Measurements from ENCODE around the gene FAR1.

FAR1 gene

DNA sequence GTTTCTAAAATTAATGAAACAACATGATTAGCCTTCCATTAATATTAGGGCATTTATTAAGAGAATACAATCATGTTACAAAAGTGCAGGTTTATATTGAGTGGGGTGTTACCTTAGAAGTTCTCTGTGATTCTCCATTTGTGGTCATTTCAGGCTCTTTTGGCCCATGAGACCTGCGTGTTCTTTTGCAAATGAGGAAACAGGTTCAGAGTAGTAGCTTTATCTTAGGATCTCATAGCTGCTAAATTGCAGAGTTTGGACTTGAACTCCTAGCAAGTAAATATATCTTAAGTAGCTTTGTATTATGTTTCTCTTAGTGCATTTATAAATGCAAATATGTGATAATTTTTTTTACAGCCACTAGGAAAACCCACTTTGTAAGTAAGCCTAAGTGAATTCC, 18.3 kb downstream of the FAR1 start:
- in situ Hi-C loops (cut with HindIII; ENCODE audit: low pct_ligation_motif_present, low sequenced_read_pairs) = no loop called here
- Histone ChIP-seq H3K27ac (no peak overlapping the region), H3K27me3 (replicated peaks) (no peaks in the 10 kb centered on the region), H3K36me3 (replicated peaks) (no peaks in the 10 kb centered on the region), H3K4me3 (ENCODE audit: low read depth, low read length) (no peak overlapping the region)
- no peak for DNase-seq
- TF ChIP-seq, protein P1, sequence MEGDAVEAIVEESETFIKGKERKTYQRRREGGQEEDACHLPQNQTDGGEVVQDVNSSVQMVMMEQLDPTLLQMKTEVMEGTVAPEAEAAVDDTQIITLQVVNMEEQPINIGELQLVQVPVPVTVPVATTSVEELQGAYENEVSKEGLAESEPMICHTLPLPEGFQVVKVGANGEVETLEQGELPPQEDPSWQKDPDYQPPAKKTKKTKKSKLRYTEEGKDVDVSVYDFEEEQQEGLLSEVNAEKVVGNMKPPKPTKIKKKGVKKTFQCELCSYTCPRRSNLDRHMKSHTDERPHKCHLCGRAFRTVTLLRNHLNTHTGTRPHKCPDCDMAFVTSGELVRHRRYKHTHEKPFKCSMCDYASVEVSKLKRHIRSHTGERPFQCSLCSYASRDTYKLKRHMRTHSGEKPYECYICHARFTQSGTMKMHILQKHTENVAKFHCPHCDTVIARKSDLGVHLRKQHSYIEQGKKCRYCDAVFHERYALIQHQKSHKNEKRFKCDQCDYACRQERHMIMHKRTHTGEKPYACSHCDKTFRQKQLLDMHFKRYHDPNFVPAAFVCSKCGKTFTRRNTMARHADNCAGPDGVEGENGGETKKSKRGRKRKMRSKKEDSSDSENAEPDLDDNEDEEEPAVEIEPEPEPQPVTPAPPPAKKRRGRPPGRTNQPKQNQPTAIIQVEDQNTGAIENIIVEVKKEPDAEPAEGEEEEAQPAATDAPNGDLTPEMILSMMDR (IDR thresholded peaks at IDR 0.05; ENCODE audit: low read depth, low read length, missing control alignments) = no peak

DNA sequence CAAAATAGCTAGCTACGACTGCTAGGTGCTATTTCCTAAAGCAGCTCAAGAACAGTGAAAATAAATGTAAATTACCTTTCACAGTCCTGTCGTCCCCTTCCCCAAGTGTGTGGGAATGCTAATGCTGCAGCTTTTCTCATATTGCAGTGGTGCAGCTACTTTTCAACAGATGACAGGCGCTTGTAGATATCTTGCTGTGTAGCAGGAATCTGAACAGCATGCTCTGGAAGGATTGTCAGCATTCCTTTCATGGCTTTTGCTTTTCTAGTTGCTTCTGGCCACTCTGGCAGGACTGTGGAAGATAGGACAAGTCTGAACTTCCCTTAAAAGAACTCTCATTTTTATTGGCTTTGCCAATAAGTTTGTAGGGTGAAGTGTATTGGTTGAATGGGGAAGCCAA, 18.8 kb downstream of the FAR1 start:
- TF ChIP-seq, protein P1 (IDR thresholded peaks at IDR 0.05; ENCODE audit: low read depth, low read length, missing control alignments) = no peak
- Histone ChIP-seq H3K27me3 (replicated peaks) (no peaks in the 10 kb centered on the region), H3K27ac (no peak overlapping the region), H3K36me3 (replicated peaks) (no peaks in the 10 kb centered on the region), H3K4me3 (ENCODE audit: low read depth, low read length) (no peak overlapping the region)
- in situ Hi-C loops (cut with HindIII; ENCODE audit: low pct_ligation_motif_present, low sequenced_read_pairs) = no loop called here
- no peak for DNase-seq

DNA sequence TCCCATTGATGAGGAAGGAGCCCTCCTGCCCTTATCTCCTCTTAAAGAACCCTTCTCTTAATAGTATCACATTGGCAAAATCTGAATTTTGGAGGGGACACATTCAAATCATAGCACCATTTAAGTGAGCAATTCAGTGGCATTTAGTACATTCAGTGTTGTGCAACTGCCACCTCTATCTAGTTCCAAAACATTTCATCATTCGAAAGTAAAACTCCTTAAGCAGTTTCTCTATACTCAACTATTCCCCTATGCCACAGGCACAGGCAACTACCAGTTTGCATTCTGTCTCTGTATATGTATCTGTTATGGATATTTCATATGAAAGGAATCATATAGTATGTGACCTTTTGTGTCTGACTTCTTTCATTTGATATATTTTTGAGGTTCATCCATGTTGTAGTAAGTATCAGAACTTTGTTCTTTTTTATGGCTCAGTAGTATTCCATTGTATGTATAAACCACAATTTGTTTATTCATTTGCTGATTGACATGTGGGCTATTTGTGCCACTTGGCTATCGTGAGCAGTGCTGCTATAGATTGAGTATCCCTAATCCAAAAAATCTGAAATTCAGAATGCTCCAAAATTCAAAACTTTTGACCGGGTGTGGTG, 22.9 kb downstream of the FAR1 start:
- TF ChIP-seq, protein P1 (IDR thresholded peaks at IDR 0.05; ENCODE audit: low read depth, low read length, missing control alignments) = no peak
- Histone ChIP-seq H3K27me3 (replicated peaks) (no peaks in the 10 kb centered on the region), H3K27ac (no peak overlapping the region), H3K4me3 (ENCODE audit: low read depth, low read length) (no peak overlapping the region), H3K36me3 (replicated peaks) (no peaks in the 10 kb centered on the region)
- in situ Hi-C loops (cut with HindIII; ENCODE audit: low pct_ligation_motif_present, low sequenced_read_pairs) = no loop called here
- DNase-seq = no peak

DNA sequence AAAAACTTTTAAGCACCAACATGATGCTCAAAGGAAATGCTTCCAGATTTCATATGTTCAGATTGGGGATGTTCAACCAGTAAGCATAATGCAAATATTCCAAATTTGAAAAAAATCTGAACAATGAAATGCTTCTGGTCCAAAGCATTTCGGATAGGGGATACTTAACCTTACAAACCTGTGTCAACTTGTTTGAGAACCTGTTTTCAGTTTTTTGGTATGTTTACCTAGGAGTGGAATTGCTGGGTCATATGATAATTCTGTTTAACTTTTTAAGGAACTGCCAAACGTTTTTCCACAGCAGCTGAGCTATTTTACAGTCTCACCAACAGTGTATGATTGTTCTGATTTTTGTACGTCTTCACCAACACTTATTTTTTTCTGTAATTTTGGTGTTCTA, 23.7 kb downstream of the FAR1 start:
- TF ChIP-seq, protein P1 (IDR thresholded peaks at IDR 0.05; ENCODE audit: low read depth, low read length, missing control alignments) = no peak
- in situ Hi-C loops (cut with HindIII; ENCODE audit: low pct_ligation_motif_present, low sequenced_read_pairs) = no loop called here
- H3K27ac ChIP-seq = no peak overlapping the region
- H3K4me3 ChIP-seq (ENCODE audit: low read depth, low read length) = no peak overlapping the region
- DNase-seq = no peak
- no peaks in the 10 kb centered on the region for H3K27me3 ChIP-seq (replicated peaks)
- H3K36me3 ChIP-seq (replicated peaks) = no peaks in the 10 kb centered on the region

DNA sequence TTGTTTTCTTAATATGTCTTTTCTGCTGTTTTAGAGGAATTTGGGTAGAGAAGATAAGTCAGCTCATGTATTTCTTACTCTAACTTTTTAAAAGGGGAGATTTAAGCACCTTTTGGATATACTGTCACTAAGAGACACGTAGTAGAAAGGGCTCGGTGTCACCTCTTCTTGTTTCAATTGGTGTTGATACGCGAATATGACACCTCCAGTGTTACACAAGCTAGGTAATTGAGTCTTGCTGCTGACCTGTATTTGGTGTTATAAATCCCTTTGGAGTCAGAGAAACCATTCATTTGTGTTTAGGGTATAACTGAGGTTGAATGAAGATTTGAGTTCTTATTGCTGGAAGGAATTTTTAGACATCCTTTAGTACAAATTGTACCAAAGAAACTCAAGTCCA, 25.6 kb downstream of the FAR1 start:
- in situ Hi-C loops (cut with HindIII; ENCODE audit: low pct_ligation_motif_present, low sequenced_read_pairs) = no loop called here
- Histone ChIP-seq H3K4me3 (ENCODE audit: low read depth, low read length) (no peak overlapping the region), H3K27me3 (replicated peaks) (no peaks in the 10 kb centered on the region), H3K27ac (no peak overlapping the region), H3K36me3 (replicated peaks) (no peaks in the 10 kb centered on the region)
- DNase-seq = no peak
- TF ChIP-seq, protein P1 (IDR thresholded peaks at IDR 0.05; ENCODE audit: low read depth, low read length, missing control alignments) = no peak

DNA sequence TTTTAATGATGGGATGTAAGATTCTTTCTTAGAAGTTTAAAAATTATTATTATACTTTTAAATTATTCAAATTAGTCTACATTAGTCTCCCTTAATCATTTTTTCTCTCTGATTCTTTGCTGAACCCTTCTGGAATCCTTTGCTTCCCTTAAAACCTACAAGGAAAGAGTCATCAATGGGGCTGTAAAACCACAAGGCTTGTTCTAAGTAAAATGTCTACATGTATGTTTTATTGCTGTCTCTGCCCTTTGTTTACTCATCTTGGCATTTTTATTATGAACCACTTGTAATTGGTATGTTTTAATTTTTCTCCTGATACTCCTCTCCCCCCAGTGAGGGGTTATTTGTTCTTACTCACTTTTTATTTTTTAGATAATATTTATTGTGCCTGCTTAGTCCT, 27.4 kb downstream of the FAR1 start:
- H3K27ac ChIP-seq = no peak overlapping the region
- TF ChIP-seq, protein P1 (IDR thresholded peaks at IDR 0.05; ENCODE audit: low read depth, low read length, missing control alignments) = no peak
- DNase-seq = no peak
- peaks cover 2% of the 10 kb centered on the region for H3K36me3 ChIP-seq (replicated peaks)
- H3K27me3 ChIP-seq (replicated peaks) = no peaks in the 10 kb centered on the region
- in situ Hi-C loops (cut with HindIII; ENCODE audit: low pct_ligation_motif_present, low sequenced_read_pairs) = no loop called here
- H3K4me3 ChIP-seq (ENCODE audit: low read depth, low read length) = no peak overlapping the region

All from brain microvascular endothelial cell (primary cell).